VCaP (cell line): Measurements from ENCODE around the gene DNAI1.

ENCODE experiments used
- H3K27ac ChIP-seq: fragments of 450-650 bp; 2 replicates; pipeline ENCODE4 v1.5.1; 2017
- TF ChIP-seq, protein P1 (sequence below): fragments of 450-650 bp; conservative IDR thresholded peaks from 2 replicates; pipeline ENCODE4 v1.5.1; 2017; ENCODE audit warnings: mild to moderate bottlenecking, moderate library complexity

DNAI1 gene

GRCh38 chr9:34442770-34443169 lies 15.8 kb upstream of the DNAI1 start:
- H3K27ac ChIP-seq: no peak overlapping the region
- TF ChIP-seq, protein P1, sequence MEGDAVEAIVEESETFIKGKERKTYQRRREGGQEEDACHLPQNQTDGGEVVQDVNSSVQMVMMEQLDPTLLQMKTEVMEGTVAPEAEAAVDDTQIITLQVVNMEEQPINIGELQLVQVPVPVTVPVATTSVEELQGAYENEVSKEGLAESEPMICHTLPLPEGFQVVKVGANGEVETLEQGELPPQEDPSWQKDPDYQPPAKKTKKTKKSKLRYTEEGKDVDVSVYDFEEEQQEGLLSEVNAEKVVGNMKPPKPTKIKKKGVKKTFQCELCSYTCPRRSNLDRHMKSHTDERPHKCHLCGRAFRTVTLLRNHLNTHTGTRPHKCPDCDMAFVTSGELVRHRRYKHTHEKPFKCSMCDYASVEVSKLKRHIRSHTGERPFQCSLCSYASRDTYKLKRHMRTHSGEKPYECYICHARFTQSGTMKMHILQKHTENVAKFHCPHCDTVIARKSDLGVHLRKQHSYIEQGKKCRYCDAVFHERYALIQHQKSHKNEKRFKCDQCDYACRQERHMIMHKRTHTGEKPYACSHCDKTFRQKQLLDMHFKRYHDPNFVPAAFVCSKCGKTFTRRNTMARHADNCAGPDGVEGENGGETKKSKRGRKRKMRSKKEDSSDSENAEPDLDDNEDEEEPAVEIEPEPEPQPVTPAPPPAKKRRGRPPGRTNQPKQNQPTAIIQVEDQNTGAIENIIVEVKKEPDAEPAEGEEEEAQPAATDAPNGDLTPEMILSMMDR: no peak

- TF ChIP-seq, protein P1: no peak
- no peak overlapping the region for H3K27ac ChIP-seq
Measured at GRCh38 chr9:34443533-34443932, 15.1 kb upstream of the DNAI1 start.

DNA sequence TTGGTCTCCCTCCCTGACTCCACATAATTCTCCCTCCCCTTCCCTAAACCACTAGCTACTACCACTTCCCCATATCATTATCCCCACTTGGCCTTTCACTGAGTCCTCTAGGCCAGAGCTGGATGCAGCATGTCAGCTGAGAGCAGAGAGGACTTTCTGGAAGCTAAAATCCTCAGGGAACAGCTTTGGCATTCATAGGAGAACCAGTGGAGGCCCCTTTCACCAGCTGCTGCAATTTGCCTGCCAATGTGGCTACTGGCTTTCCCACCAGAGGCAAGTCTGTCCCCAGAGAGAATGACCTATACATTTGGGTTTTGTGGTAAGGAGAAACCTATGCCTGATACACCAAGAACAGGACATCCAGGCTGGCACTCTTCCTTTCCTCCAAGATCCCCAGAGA lies 14.6 kb upstream of the DNAI1 start:
- TF ChIP-seq, protein P1: no peak
- no peak overlapping the region for H3K27ac ChIP-seq

- no peak overlapping the region for H3K27ac ChIP-seq
- TF ChIP-seq, protein P1: no peak
Measured at GRCh38 chr9:34446468-34446891, 12.1 kb upstream of the DNAI1 start.

DNA sequence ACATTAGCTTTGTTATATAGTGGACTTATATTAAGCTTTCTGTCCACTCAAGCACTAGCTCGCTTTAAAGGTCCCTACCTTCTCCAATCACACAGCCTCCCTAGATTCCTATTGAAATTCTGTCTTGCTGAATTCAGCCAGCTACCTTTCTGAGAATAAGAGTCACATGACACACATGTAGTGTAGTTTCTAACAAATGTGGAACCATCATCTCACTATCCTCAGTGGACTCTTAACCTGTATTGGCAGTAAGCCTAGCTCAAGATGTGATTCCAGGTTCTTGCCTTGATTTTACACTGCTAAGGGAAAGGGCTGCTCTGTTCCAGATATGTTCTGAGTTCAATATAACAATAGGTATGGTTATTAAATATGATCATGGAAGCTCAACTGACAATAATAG lies 11.7 kb upstream of the DNAI1 start:
- no peak overlapping the region for H3K27ac ChIP-seq
- TF ChIP-seq, protein P1: no peak

DNA sequence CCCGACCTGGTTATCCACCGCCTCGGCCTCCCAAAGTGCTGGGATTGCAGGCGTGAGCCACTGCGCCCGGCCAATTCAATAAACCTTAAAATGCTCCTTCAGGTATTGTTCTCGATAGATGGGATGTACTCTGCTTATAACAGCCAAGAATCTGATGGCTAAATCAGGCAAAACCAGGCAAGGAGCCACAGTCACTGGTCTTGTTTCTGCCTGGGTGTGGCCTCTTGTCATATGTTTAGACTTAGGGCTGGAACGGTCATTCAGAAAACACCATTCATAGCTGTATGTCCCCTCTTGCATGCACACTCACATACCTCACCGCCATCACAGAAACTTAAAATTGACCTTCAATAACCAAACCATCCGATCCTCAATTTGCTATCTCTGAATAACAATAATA lies 8.0 kb upstream of the DNAI1 start:
- TF ChIP-seq, protein P1: no peak
- H3K27ac ChIP-seq: no peak overlapping the region

DNA sequence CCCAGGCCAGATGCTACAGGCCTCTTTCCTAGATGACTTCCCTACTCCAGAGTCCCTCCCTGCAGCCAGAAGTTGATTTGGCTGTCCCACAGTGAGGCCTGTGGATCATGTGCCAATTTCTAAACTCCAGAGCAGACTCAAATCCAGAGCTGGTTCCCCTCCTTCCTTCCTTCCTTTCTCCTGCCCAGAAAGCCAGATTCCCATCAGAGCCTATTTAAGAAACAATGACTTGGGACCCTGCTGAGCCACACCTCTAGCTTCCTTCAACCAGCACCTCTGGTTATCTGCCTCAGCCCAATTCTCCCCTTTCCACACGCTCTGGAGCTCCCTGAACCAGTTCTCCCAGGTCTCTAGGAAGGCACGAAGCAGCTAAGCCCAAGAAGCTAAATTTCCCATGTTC lies 7.5 kb upstream of the DNAI1 start:
- TF ChIP-seq, protein P1: no peak
- no peak overlapping the region; the same call in 1 of the 2 replicates for H3K27ac ChIP-seq

DNA sequence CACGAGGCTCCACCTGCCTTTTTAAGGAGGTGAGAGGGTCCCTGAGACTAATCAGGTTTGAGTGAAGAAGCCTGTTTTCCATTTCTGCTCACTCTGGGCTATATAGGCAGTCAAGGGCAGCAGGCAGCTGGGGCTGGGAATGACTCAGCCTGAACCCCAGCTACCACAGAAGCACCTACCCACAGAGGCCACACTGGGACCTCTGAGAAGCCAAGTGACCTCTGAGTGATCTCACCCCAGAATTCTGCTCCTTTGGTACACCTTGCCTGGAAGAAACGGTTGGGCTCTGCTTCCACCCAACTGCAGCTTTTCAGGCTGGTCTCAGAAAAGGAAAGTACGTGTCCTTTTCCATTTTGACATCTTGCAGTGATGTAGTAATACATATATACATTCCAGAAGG lies 7.1 kb upstream of the DNAI1 start:
- H3K27ac ChIP-seq: no peak overlapping the region; the same call in 1 of the 2 replicates
- TF ChIP-seq, protein P1: no peak
